Hematopoietic multipotent progenitor cell (in vitro differentiated cells): Measurements from ENCODE around the gene GALNT5. TPM values are rescaled to one million over a fixed set of nuclear protein-coding genes. Genes with fewer than 3 reads are reported as not detected.
"Not testable (repeated sequence)": the region's sequence is repeated elsewhere in the genome, so short reads cannot be mapped to it uniquely, and the experiment has no call there.

Experiments
- DNase-seq, 3 donors: peaks; one replicate each; pipeline ENCODE4 v3.0.0-alpha.2; 2011 to 2015; ENCODE audit warnings: low read depth in 2 of 3, low spot score in 2 of 3
- total RNA-seq: library from RNA; depleted of rRNA; stranded (reverse); fragments of >200 nt; gene quantifications from one replicate; pipeline ENCODE4 v1.2.3, GENCODE V29; 2012

Gene GALNT5
- 0.27 TPM for total RNA-seq

- DNase-seq = peak in 1 of 3 donors; percentile 6
These were observed at the start of gene GALNT5 for GRCh38 chr2:157257312-157258252. Gene GALNT5, plus strand, starts transcription at chr2:157257705. Its CDS starts 378 bp downstream, at chr2:157258083.

- no peak for DNase-seq
These were observed 41.1 kb upstream of the GALNT5 start for GRCh38 chr2:157216286-157216965.

GRCh38 chr2:157217409-157217808 lies 40.1 kb upstream of the GALNT5 start:
- no peak for DNase-seq

GRCh38 chr2:157218911-157219310 lies 38.6 kb upstream of the GALNT5 start:
- no peak for DNase-seq

GRCh38 chr2:157220502-157220901 lies 37.0 kb upstream of the GALNT5 start:
- DNase-seq = no peak

- DNase-seq = peak in 1 of 3 donors; percentile 1
These were observed 36.0 kb upstream of the GALNT5 start for GRCh38 chr2:157221394-157221988.

- DNase-seq = no peak
These were observed 33.8 kb upstream of the GALNT5 start for GRCh38 chr2:157223624-157224205.

GRCh38 chr2:157224448-157224847 lies 33.1 kb upstream of the GALNT5 start:
- not testable (repeated sequence) for DNase-seq

GRCh38 chr2:157227592-157227991 lies 29.9 kb upstream of the GALNT5 start:
- no peak for DNase-seq

- peak in 1 of 3 donors; percentile 1 for DNase-seq
These were observed 28.6 kb upstream of the GALNT5 start for GRCh38 chr2:157228946-157229345.

- DNase-seq = no peak
These were observed 27.9 kb upstream of the GALNT5 start for GRCh38 chr2:157229572-157229971.

- DNase-seq = no peak
These were observed 26.0 kb upstream of the GALNT5 start for GRCh38 chr2:157231476-157231875.

- DNase-seq = no peak
These were observed 24.0 kb upstream of the GALNT5 start for GRCh38 chr2:157233506-157233905.

- no peak for DNase-seq
These were observed 21.1 kb upstream of the GALNT5 start for GRCh38 chr2:157236404-157236803.

GRCh38 chr2:157238296-157238695 lies 19.2 kb upstream of the GALNT5 start:
- no peak for DNase-seq

- no peak for DNase-seq
These were observed 12.8 kb upstream of the GALNT5 start for GRCh38 chr2:157244691-157245090.

- DNase-seq = no peak
These were observed 12.2 kb upstream of the GALNT5 start for GRCh38 chr2:157245144-157245840.

GRCh38 chr2:157245846-157246764 lies 11.4 kb upstream of the GALNT5 start:
- no peak for DNase-seq

GRCh38 chr2:157246765-157247407 lies 10.6 kb upstream of the GALNT5 start:
- DNase-seq = no peak
